ENCODE measurements around the gene ABI3BP. TPM values are rescaled to one million over a fixed set of nuclear protein-coding genes. Genes with fewer than 3 reads are reported as not detected.

ABI3BP gene
- total RNA-seq, 4 donors from 2014 or later: 7.9 to 32.6 (median 17.6) TPM

- no peak overlapping the region for H3K27ac ChIP-seq
Observed at GRCh38 chr3:100813828-100814227, 179.4 kb downstream of the ABI3BP start.

DNA sequence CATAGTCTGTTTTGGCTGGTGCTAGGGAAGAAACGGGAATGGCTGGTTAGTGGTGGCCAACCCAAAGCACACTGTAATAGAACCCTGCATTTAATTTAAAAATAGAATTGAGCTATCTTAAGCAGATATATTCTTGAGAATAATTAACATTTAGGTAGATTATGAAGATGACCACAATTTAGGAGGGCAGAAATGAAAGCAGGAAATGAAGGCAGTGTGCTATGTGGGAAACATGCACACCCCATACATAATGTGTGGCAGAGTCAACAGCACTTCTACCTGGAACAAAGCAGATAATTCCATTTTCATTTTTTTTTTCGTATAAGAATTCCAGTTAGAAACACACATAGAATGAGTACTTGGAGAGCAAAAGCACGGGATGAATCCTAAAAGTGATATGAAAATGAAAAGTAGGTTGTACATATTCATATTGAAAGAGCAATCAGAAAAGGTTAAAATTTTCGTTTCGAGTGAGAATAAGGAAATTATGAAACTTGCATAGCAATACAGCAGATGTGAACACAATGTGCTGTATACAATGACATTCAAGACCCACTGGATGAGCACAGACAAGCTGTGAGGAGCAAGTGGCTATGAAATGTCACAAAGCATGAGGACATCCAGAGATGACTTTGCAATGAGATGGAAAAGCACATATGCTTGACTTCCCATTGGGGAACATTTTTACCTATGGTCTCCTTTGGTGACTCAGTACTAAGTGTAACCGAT, 181.3 kb downstream of the ABI3BP start:
- H3K9me3 ChIP-seq: no peaks in the 10 kb centered on the region
- in situ Hi-C loops (cut with MboI; ENCODE audit: low pct_ligation_motif_present in 1 of 4, low pct_unique_long_range_greater_than_20kb in 1 of 4, low sequenced_read_pairs in 3 of 4) (no loop called here), intact Hi-C loops (cut with DNase I; ENCODE audit: low total_unique reads) (no loop called here)
- H3K4me3 ChIP-seq: no peak overlapping the region
- H3K27me3 ChIP-seq: no peaks in the 10 kb centered on the region
- H3K27ac ChIP-seq: no peak overlapping the region
- TF ChIP-seq, protein P1, sequence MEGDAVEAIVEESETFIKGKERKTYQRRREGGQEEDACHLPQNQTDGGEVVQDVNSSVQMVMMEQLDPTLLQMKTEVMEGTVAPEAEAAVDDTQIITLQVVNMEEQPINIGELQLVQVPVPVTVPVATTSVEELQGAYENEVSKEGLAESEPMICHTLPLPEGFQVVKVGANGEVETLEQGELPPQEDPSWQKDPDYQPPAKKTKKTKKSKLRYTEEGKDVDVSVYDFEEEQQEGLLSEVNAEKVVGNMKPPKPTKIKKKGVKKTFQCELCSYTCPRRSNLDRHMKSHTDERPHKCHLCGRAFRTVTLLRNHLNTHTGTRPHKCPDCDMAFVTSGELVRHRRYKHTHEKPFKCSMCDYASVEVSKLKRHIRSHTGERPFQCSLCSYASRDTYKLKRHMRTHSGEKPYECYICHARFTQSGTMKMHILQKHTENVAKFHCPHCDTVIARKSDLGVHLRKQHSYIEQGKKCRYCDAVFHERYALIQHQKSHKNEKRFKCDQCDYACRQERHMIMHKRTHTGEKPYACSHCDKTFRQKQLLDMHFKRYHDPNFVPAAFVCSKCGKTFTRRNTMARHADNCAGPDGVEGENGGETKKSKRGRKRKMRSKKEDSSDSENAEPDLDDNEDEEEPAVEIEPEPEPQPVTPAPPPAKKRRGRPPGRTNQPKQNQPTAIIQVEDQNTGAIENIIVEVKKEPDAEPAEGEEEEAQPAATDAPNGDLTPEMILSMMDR (IDR thresholded peaks at IDR 0.05): no peak
- no peak for TF ChIP-seq POLR2A (IDR thresholded peaks at IDR 0.05)
- no peak for TF ChIP-seq EP300 (IDR thresholded peaks at IDR 0.05; ENCODE audit: low read depth)
- no peak for TF ChIP-seq POLR2AphosphoS5 (IDR thresholded peaks at IDR 0.05)
- DNase-seq: no peak
- H3K4me1 ChIP-seq: no peaks in the 10 kb centered on the region
- 77 to 82% methylated on average over 6 of the region's 6 CpGs for WGBS, 2 donors (ENCODE audit: low coverage in 1 of 2)
- H3K36me3 ChIP-seq: no peaks in the 10 kb centered on the region

More at GRCh38 chr3:100813828-100814227, 179.4 kb downstream of the ABI3BP start:
- TF ChIP-seq EP300 (IDR thresholded peaks at IDR 0.05; ENCODE audit: low read depth): no peak
- no peak for TF ChIP-seq POLR2A (IDR thresholded peaks at IDR 0.05)
- TF ChIP-seq, protein P1 (IDR thresholded peaks at IDR 0.05): no peak
- TF ChIP-seq POLR2AphosphoS5 (IDR thresholded peaks at IDR 0.05): no peak
- in situ Hi-C loops (cut with MboI; ENCODE audit: low pct_ligation_motif_present in 1 of 4, low pct_unique_long_range_greater_than_20kb in 1 of 4, low sequenced_read_pairs in 3 of 4): no loop called here
- intact Hi-C loops (cut with DNase I; ENCODE audit: low total_unique reads): no loop called here
- DNase-seq: no peak
- no peaks in the 10 kb centered on the region for H3K27me3 ChIP-seq
- 82 to 91% methylated on average over 2 of the region's 2 CpGs for WGBS, 2 donors (ENCODE audit: low coverage in 1 of 2)
- no peaks in the 10 kb centered on the region for H3K4me1 ChIP-seq
- H3K4me3 ChIP-seq: no peak overlapping the region
- H3K36me3 ChIP-seq: no peaks in the 10 kb centered on the region
- no peaks in the 10 kb centered on the region for H3K9me3 ChIP-seq

DNA sequence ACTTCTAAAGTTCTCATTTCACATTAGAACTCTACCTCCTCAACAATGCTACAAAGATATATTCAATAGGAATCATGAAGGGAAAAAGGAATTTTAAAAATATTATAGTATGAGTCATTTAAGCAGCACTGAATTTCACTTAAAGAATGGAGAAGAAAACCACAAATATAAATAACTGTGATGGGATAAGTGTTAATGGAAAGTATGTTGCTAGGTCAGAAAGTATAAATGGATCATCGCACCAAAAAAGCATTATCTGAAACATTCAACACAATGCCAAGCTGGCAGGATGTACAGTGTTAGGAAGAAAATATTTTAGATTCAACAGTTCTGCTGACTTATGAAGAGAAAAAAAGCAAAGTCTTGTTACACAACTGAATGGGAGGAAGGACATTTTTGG, 182.6 kb downstream of the ABI3BP start:
- no peak overlapping the region for H3K27ac ChIP-seq
- TF ChIP-seq, protein P1 (IDR thresholded peaks at IDR 0.05): no peak
- no peak for DNase-seq
- no peaks in the 10 kb centered on the region for H3K4me1 ChIP-seq
- intact Hi-C loops (cut with DNase I; ENCODE audit: low total_unique reads) (no loop called here), in situ Hi-C loops (cut with MboI; ENCODE audit: low pct_ligation_motif_present in 1 of 4, low pct_unique_long_range_greater_than_20kb in 1 of 4, low sequenced_read_pairs in 3 of 4) (no loop called here)
- no peaks in the 10 kb centered on the region for H3K36me3 ChIP-seq
- 93 to 94% methylated on average over 1 of the region's 1 CpG for WGBS, 2 donors (ENCODE audit: low coverage in 1 of 2)
- H3K4me3 ChIP-seq: no peak overlapping the region
- no peaks in the 10 kb centered on the region for H3K27me3 ChIP-seq
- H3K9me3 ChIP-seq: no peaks in the 10 kb centered on the region

- intact Hi-C loops (cut with DNase I; ENCODE audit: low total_unique reads): no loop called here
- no peak for DNase-seq
- H3K4me1 ChIP-seq: no peaks in the 10 kb centered on the region
- H3K9me3 ChIP-seq: no peaks in the 10 kb centered on the region
- H3K36me3 ChIP-seq: no peaks in the 10 kb centered on the region
- H3K4me3 ChIP-seq: no peak overlapping the region
- TF ChIP-seq POLR2AphosphoS5 (IDR thresholded peaks at IDR 0.05): no peak
- in situ Hi-C loops (cut with MboI; ENCODE audit: low pct_ligation_motif_present in 1 of 4, low pct_unique_long_range_greater_than_20kb in 1 of 4, low sequenced_read_pairs in 3 of 4): no loop called here
- WGBS, 2 donors (ENCODE audit: low coverage in 1 of 2): 64 to 66% methylated on average over 2 of the region's 2 CpGs
- no peaks in the 10 kb centered on the region for H3K27me3 ChIP-seq
- no peak overlapping the region for H3K27ac ChIP-seq
Observed at GRCh38 chr3:100804631-100805030, 188.6 kb downstream of the ABI3BP start.

DNA sequence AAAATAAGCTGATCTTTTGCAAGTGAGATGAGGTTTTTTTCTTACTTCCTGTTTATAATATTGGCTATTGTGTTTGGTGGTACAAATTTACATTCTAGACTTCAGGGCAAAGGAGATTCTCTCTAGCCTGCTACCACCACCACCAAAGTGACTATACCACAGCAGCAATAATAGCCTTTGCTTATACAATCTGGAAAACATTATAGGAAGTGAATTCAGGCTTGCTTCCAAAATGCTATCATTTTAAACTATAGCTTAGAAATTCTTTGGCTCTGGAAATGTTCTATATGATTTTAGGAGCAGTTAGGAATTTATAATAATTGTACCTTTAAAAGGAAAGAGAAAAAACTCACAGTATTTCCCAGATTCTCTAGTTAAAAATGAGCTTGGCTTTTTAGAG, 189.5 kb downstream of the ABI3BP start:
- DNase-seq: no peak
- in situ Hi-C loops (cut with MboI; ENCODE audit: low pct_ligation_motif_present in 1 of 4, low pct_unique_long_range_greater_than_20kb in 1 of 4, low sequenced_read_pairs in 3 of 4) (no loop called here), intact Hi-C loops (cut with DNase I; ENCODE audit: low total_unique reads) (no loop called here)
- H3K27ac ChIP-seq: no peak overlapping the region
- no peak overlapping the region for H3K4me3 ChIP-seq
- no peaks in the 10 kb centered on the region for H3K36me3 ChIP-seq
- no peaks in the 10 kb centered on the region for H3K27me3 ChIP-seq
- H3K9me3 ChIP-seq: no peaks in the 10 kb centered on the region
- TF ChIP-seq, protein P1 (IDR thresholded peaks at IDR 0.05): no peak
- TF ChIP-seq EP300 (IDR thresholded peaks at IDR 0.05; ENCODE audit: low read depth): no peak
- TF ChIP-seq POLR2A (IDR thresholded peaks at IDR 0.05): no peak
- no peak for TF ChIP-seq POLR2AphosphoS5 (IDR thresholded peaks at IDR 0.05)
- H3K4me1 ChIP-seq: no peaks in the 10 kb centered on the region

Measured in transverse colon (tissue), 4 donors.